ENCODE results near the gene NSMCE1.
"Not testable (repeated sequence)": the region's sequence is repeated elsewhere in the genome, so short reads cannot be mapped to it uniquely, and the experiment has no call there.

The NSMCE1 gene

DNA sequence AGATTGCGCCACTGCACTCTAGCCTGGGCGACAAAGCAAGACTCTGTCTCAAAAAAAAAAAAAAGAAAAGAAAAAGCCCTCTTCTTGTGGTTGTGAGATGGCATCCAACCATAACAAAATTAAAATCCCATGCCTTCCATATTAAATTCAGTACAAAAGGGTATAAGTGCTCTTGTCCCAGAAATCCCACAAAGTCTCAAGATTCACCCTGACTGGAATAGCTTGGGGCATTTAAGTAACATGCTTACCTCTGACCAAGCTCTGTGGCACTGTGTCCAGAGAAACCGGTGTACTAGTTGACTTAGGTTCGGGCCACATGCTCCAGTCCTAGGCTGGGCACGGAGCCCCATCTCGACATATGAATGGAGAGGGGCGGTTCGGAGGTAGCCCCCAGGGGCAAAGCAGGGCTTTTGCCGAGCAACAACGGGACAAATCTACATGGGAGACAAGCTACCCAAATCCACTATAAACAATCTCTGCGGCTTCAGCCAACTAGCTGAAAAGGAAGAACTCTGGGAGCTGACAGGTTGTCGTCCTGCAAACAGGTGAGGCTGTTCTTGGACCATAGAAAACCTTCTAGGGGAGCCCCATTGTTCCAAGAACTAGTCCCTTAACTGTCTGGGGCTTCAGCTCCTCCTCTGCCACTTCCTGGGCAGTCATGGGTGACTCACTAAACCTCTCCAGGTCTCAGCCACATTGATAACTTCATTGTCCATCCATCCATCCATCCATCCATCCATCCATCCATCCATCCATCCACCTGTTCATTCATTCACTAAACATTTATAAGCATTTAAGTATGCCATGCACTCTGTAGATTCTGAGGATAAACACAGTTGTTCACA lies 34.9 kb upstream of the NSMCE1 start:
- DNase-seq (ENCODE audit: low read depth in 2 of 2) = no peak

DNA sequence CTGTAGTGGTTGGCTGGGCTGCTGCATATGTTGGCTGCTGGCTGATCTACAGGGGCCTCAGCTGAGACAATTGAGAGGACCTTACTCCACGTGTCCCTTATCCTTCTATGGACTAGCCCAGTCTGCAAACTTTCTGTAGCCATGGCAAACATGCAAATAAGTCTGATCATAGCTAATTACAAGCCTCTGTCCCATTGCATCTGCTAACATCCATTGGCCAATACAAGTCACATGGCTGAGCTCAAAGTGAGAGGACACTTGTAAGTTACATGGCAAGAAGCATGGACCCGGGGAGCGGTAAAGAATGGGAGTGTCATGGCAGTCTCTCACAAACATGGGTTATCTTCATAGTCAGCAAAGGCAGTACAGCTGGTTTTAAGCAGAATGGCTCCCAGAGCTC lies 33.6 kb upstream of the NSMCE1 start:
- no peak for DNase-seq (ENCODE audit: low read depth in 2 of 2)

DNA sequence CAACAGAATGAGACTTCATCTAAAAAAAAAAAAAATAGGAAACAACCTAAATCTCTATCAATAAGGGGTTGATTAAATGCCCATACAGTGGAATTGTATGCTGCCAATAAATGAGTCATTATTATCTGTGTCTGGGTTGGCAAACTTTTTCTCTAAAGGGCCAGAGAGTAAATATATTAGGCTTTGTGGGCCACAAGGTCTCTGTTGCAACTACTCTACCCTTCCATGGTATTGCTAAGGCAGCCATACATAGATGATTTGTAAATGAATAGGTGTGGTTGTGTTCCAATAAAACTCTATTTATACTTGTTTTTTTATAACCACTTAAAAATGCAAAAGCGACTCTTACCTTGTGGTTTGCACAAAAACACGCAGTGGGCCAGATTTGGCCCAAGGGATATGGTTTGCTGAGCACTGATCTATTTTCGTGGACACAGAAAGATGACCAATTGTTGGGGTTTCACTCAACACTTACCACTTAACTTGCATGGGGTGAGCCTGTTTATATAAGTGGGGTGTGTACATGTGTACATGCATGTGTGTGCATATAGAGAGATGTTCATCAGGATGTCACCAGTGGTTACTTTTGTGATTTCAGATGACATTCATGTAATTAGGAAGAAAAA lies 32.8 kb upstream of the NSMCE1 start:
- no peak for DNase-seq (ENCODE audit: low read depth in 2 of 2)

DNA sequence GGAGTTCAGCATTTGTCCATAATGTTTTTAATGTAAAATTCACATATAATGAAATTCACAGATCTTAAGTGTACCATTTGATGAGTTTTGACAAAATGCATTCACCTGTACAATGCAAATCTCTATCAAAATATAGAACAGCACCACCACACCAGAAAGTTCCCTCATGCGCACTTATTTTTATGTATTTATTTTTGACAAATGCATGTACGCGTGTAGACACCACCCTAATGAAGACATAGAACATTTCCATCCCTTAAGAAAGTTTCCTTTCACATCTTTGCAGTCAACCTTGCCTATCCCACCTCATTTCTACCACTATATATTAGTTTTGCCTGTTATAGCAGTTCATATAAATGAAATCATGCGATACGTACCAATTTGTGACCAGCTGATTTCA lies 29.6 kb upstream of the NSMCE1 start:
- no peak for DNase-seq (ENCODE audit: low read depth in 2 of 2)

DNA sequence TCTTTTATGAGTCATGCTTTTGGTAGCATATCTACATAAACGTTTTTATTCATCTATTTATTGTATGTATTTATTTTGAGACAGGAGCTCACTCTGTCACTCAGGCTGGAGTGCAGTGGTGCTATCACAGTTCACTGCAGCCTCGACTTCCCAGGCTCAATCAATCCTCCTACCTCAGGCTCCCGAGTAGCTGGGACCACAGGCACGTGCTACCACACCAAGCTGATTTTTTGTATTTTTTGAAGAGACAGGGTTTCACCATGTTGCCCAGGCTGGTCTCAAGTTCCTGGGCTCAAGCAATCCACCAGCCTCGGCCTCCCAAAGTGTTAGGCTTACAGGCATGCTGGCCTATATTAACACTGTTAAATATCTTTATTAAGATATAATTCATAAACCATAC lies 24.8 kb upstream of the NSMCE1 start:
- no peak for DNase-seq (ENCODE audit: low read depth in 2 of 2)

DNA sequence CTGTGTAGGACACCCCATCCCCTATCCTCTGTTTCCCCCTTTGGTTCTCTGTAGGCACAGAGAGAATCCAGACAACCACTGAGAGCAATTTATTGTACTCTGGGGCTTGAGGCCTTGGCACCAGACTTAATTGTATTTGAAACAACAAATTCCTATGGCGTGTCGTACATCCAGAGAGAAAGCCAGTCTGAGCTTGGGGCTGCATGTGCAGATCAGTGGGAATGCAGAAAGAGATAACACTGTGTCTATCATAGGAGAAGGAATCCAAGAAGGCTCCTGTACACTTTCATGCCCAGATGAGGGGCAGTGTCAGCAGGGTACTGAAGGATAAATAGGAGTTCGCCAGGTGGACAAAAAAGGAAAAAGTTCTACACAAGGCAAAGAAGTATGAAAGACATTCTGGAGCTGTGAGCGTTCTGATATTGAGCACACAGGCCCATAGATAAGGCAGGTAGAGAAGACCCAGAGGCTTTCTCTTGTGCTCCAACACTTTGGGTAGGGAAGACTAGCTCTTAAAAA lies 23.2 kb upstream of the NSMCE1 start:
- no peak for DNase-seq (ENCODE audit: low read depth in 2 of 2)

DNA sequence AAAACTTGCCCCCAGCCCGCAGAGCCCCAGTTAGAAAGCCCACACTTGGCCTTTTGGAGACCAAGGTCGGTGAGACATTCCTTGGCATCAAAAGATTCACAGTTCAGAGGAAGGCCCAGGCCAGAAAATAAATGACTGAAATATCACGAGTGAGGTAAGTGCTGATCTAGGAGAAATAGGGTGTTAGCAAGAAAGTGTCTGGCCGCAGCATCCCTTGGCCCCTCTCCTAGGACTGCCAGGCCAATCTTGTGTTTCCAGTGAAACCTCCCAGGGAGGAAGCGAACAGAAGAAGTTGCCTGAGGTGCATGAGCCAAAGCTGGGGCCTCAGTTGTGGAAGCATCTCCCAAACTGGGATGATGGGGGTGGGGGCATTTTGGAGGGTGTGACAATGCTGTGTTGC lies 22.5 kb upstream of the NSMCE1 start:
- no peak for DNase-seq (ENCODE audit: low read depth in 2 of 2)

DNA sequence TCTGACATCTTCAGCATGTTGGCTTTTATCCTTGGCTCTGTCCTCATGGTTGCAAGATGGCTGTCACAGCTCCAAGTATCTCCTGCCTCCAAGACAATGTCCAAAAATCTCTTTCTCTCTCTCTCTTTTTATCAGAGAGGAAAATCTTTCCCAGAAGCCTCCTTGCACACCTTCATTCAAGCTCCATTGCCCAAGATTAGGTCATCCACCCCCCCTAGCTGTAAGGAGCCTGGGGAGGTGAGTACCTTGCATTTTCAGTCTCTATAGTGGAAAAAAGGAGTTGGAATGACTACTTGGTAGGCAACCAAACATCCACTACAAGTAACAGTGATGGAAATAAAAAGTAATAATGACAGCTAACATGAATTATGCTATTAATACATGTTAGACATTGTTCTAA lies 22.0 kb upstream of the NSMCE1 start:
- DNase-seq (ENCODE audit: low read depth in 2 of 2) = no peak

DNA sequence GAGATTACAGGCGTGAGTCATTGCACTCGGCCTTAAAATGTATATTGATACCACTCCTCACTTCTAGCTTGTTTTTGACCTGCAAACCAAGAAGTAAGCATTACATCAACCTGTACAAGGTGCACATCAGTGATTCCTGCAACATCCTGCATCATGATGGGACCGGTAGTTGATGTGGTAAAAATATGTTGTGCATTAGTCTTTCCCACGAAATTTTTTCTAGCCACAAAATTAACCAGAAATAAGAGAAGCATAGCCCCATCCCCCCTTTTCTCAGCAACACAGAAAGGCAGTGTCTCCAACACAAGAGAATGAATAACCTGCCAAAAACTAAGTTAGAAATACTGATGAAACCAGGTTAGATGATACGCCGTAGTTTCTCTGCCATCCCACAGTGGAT lies 21.1 kb upstream of the NSMCE1 start:
- no peak for DNase-seq (ENCODE audit: low read depth in 2 of 2)

DNA sequence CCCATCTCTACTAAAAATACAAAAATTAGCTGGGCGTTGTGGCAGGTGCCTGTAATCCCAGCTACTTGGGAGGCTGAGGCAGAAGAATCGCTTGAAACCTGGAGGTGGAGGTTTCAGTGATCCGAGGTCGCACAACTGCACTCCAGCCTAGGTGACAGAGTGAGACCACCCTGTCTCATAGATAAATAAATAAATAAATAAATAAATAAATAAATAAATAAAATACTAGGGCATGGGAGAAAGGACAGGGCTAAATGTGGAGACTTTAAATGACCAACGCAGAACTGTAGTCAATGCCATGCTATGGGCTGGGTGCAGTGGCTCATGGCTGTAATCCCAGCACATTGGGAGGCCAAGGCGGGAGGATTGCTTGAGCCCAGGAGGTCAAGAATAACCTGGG lies 19.7 kb upstream of the NSMCE1 start:
- not testable (repeated sequence) for DNase-seq (ENCODE audit: low read depth in 2 of 2)

DNA sequence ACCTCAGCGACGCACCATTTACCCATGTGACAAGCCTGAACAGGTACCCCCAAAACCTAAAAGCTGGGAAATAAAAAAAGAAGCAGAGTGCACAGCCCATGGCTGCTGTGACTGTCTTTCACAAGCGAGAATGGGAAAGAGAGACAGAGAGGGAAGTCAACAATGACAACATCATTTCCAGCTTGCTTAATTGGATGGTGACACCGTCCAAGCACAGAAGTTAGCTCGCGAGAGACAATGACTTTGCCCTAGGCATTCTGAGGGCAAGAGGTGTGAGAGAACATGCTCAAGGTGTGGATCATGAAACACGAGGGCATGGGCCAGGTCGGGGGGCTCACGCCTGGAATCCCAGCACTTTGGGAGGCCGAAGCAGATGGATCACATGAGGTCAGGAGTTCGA lies 19.3 kb upstream of the NSMCE1 start:
- DNase-seq (ENCODE audit: low read depth in 2 of 2) = no peak

DNA sequence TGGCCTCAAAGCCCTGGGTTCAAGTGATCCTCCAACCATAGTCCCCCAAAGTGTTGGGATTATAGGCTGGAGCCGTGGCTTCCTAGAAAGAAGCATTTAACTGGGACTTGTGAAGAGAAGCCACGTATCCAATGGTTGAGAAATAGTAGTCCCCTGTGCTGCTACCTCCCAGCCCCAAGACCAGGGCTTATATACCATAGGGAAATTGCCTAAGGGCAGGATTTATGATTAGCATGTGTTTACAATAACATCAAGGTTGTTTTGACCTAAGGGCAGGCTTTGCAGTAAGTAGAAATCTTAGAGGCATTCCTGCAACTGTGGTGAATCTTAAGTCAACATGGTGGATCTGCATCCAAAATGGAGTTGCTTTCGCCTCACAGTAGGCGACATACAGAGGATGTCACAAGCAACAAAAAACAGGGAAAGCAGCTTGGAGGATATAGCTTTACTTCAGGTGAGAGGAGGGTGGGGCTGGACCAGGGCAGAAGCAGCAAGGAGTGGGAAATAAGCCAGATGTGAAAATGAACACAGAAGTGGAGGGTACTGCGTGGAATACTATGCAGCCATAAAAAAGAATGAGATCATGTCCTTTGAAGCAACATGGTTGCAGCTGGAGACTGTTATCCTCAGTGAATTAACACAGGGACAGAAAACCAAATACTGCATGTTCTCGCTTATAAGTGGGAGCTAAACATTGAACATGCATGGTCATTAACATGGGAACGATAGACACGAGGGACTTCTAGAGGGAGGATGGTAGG lies 18.7 kb upstream of the NSMCE1 start:
- no peak for DNase-seq (ENCODE audit: low read depth in 2 of 2)

DNA sequence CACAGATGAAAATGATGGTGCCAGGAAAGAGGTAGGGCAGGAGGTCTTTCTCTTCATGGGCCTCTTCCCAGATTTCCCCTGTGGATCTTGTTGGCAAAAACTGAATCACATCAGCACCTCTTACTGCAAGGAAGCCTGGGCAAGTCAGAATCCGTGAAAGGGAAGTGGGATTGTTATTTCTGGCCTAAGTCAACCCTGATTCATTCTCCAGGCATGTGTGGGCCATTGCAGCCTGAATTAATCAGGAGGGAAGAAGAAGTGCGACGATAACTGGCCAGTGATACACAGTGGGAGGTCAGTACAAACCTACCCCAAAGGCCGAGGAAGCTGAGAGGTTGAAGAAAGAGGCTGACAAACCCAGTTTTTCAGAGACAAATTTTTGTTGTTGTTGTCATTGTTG lies 17.9 kb upstream of the NSMCE1 start:
- no peak for DNase-seq (ENCODE audit: low read depth in 2 of 2)

DNA sequence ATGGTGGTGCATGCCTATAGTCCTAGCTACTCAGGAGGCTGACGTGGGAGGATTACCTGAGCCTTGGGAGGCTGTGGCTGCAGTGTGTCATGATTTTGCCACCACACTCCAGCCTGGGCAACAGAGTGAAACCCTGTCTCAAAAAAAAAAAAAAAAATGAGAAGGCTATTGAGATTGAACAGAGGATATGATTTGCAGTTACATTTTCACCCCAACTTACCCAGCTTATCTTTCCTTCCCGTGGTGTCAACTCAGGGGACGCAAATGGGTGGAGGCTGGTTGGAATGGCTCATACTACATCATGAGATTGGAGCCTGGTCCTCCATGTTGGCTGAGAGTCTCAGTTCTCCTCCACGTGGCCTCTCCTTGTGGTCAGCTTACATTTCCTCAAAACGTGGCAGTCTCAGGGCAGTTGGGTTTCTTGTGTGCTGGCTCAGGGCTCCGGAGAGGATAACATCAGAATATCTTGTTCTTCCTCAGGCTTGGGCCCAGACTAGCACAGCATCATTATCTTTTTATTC lies 17.2 kb upstream of the NSMCE1 start:
- DNase-seq (ENCODE audit: low read depth in 2 of 2) = no peak

DNA sequence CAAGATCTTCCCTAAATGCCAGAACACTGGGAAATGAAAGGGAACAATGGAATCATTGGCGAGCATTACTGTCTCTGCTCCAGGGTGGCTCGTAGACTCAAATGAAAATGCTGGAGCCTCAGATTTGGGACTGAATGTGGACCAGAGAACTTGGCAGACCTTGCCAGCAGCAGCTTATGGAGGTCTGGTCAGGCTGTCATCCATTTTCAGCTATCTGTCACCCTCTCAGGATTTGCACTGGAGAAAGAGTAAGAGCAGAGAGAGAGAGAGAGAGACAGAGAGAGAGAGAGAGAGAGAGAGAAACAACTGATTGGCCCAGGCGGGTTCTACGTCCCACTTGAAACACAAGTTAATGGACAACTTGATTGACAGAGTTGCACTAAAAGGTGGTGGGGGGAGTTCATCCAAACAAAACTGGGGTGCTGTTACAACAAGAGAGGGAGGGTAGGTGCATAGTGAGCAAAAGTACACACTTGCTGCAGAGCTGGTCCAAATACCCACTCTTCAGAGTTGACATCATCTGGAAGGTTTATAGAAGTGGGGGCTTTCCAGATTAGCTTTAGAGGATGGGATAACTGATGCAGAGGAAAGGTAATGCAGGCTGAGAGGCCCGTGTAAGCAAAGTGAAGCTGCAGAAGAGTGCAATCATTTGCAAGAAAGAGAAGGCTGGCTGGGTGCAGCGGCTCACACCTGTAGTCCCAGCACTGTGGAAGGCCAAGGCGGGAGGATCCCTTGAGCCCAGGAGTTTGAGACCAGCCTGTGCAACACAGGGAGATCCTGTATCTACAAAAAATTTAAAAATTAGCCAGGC lies 16.5 kb upstream of the NSMCE1 start:
- DNase-seq (ENCODE audit: low read depth in 2 of 2) = no peak

DNA sequence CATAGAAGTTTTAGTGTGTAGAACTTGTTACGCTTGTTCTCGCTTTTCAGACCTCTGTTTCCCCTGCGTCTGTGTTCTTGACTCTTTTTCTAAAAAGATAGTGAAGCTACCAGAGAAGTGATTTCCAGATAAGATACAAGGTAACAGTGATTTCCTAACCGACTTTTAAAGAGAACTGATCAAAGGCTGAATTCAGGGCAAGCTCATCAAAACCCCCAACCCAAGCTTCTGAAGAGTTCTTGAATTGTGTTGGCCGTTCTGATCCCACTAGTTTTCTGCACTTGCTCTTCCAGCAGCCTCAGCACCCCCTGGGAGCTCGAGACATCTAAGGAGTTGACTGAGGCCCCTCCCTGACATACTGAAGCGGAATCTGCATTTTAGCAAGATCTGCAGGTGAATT lies 12.7 kb upstream of the NSMCE1 start:
- DNase-seq (ENCODE audit: low read depth in 2 of 2) = no peak

DNA sequence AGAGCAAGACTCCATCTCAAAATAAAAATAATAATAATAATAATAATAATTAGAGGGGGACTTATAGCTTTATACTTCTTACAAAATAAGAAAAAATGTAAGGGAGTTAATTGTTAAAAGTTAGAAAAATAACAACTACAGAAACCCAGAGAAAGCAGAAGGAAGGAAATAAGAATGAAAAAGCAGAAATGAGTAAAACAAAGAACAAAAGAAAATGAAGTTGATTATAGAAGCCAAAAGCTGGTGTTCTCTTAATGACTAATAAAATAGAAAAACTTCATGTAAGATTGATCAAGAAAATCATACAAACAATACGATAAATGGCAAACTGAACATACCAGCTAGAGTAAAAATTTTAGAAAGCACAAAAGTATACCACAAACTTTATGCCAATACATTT lies 6.8 kb upstream of the NSMCE1 start:
- DNase-seq (ENCODE audit: low read depth in 2 of 2) = no peak

DNA sequence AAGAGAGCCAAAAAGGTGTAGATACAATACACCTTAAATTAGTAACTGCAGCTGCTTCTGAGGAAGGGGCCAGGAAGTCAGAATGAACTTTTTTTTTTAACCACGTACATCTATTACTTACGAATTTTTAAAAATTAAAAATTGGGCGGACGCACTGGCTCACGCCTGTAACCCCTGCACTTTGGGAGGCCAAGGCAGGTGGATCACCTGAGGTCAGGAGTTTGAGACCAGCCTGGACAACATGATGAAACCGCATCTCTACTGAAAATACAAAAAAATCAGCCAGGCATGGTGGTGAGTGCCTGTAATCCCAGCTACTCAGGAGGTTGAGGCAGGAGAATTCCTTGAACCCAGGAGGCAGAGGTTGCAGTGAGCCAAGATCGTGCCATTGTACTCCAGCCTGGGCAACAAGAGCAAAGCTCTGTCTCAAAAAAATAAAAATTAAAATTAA lies 5.9 kb upstream of the NSMCE1 start:
- not testable (repeated sequence) for DNase-seq (ENCODE audit: low read depth in 2 of 2)

DNA sequence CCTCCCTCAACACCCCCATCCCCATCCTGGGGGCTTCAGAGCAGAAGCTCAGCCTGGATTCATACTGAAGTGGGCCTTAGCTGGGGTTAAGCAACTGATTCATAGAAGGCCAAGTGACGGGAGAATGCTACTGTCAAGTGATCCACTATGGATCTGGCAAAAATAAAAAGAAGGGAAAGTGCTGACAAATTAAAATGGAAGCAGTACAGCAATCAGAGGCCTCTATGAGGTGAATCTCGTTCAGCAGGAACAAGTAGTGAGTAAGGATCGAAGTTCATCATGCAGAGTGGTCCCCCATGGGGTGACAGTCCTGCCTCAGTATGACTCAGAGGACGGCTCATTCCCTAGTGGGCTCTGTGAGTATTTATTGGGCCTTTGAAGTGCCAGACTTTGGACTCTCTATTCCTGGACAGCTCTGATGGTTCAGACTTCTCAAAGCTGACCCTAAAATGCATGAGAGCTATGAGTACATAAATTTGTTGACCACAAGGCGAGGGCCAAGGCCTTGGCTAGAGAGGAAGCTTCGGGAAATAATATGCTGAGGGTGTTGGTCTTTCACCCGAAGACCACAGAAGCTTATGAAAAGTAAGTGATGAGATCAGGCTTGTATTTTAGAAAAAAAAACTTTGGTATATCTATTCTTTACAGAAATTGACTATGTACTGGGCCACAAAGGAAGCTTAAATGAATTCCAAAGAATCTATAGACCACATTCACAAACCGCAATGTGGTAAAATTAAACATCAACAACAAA lies 5.3 kb upstream of the NSMCE1 start:
- peak in 1 of 2 donors; percentile 67 for DNase-seq (ENCODE audit: low read depth in 2 of 2)

DNA sequence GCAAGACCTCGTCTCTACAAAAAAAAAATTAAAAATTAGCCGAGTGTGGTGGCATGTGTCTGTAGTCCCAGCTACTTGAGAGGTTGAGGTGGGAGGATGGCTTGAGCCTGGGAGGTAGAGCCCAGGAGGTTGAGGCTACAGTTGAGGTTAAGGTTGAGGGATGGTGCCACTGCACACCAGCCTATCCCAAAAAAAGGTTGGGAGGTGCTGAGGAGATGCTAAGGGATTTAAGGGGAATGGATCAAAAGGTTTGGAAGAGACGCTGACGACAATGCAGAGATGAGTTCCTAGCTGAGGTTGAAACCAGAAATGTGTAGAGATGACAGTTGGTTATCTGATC lies 4.7 kb upstream of the NSMCE1 start:
- no peak for DNase-seq (ENCODE audit: low read depth in 2 of 2)

DNA sequence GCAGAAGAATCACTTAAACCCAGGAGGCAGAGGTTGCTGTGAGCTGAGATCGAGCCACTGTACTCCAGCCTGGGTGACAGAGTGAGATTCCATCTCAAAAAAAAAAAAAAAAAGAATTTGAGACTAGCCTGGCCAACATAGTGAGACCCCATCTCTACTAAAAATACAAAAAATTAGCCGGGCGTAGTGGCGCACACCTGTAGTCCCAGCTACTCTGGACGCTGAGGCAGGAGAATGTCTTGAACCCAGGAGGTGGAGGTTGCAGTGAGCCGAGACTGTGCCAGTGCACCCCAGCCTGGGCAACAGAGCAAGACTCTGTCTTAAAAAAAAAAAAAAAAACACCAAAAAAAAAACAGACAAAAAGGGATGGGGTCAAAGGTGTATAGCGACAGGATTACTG lies 4.1 kb upstream of the NSMCE1 start:
- DNase-seq (ENCODE audit: low read depth in 2 of 2) = not testable (repeated sequence)

All from stimulated activated CD4-positive, alpha-beta T cell treated with anti-CD3 and anti-CD28 coated beads, Interleukin-15, amount 100 ng/mL, for 48 hours (primary cell).